Small intestine (tissue), 7 donors: ENCODE results near the gene RAD51B. TPM values are rescaled to one million over a fixed set of nuclear protein-coding genes. Genes with fewer than 3 reads are reported as not detected.
A peak's percentile ranks its signal among the peaks of the same experiment; 100 is the strongest.

Experiments used
- DNase-seq, 2 donors: peaks; one replicate each; pipeline versions ENCODE4 v3.0.0 to v3.0.0-alpha.2; 2013
- FAIRE-seq: peaks from 2 replicates; lab custom pipeline; 2012; peaks lifted over from hg19 to GRCh38; lab: Jason Lieb, UNC
- H3K27ac ChIP-seq, 3 donors: one replicate each; pipeline ENCODE4 v1.5.1; 2013; ENCODE audit warnings: low read length in 2 of 3, mild to moderate bottlenecking in 2 of 3, control low read depth in 1 of 3, inconsistent platforms in 1 of 3, low read depth in 1 of 3, moderate library complexity in 1 of 3
- H3K27me3 ChIP-seq, 3 donors: one replicate each; pipeline ENCODE4 v1.6.1; 2013; ENCODE audit warnings: low read length in 3 of 3, inconsistent platforms in 1 of 3; ENCODE audit not compliant: control insufficient read depth in 3 of 3, insufficient read depth in 3 of 3
- H3K36me3 ChIP-seq, 3 donors: one replicate each; pipeline ENCODE4 v1.6.1; 2013; ENCODE audit warnings: low read length in 3 of 3, inconsistent platforms in 1 of 3, low read depth in 1 of 3, mild to moderate bottlenecking in 1 of 3, moderate library complexity in 1 of 3; ENCODE audit not compliant: control insufficient read depth in 3 of 3, insufficient read depth in 2 of 3
- H3K4me1 ChIP-seq, 3 donors: one replicate each; pipeline ENCODE4 v1.6.1; 2013; ENCODE audit warnings: low read length in 2 of 3, inconsistent platforms in 1 of 3, low read depth in 1 of 3, mild to moderate bottlenecking in 1 of 3, moderate library complexity in 1 of 3; ENCODE audit not compliant: control insufficient read depth in 3 of 3, insufficient read depth in 2 of 3
- H3K4me3 ChIP-seq, 3 donors: one replicate each; pipeline ENCODE4 v1.5.1; 2013; ENCODE audit warnings: low read length in 3 of 3, control low read depth in 1 of 3, inconsistent platforms in 1 of 3, low read depth in 1 of 3, mild to moderate bottlenecking in 1 of 3, moderate library complexity in 1 of 3
- H3K9me3 ChIP-seq, 2 donors: one replicate each; pipeline ENCODE4 v1.6.1; 2013; ENCODE audit warnings: low read depth in 1 of 2, low read length in 1 of 2; ENCODE audit not compliant: control insufficient read depth in 2 of 2, insufficient read depth in 1 of 2
- WGBS, 3 donors: extraction: QIAGEN DNeasy Blood & Tissue Kit; methylation state at CpG; one replicate each; pipeline ENCODE4 v1.1.7; 2013; 5-methylcytosine and 5-hydroxymethylcytosine counted together
- polyA plus RNA-seq, 4 donors: library from polyadenylated mRNA; stranded (reverse) in 3 of 4; unstranded in 1 of 4; fragments of 200-250 nt in 3 of 4; fragments of 120-200 nt in 1 of 4; gene quantifications; one replicate each; pipeline versions ENCODE4 v1.2.1 to v1.2.3, GENCODE V29; 2013
- donor health status: healthy with polysubstance abuse.
- donor health status: control.
- donor health status: control.
- donor health status: Bipolar disorder and iron deficiency.
- donor health status: healthy.

The RAD51B gene
- polyA plus RNA-seq, 4 donors: 1.1 to 9.0 (median 4.1) TPM

DNA sequence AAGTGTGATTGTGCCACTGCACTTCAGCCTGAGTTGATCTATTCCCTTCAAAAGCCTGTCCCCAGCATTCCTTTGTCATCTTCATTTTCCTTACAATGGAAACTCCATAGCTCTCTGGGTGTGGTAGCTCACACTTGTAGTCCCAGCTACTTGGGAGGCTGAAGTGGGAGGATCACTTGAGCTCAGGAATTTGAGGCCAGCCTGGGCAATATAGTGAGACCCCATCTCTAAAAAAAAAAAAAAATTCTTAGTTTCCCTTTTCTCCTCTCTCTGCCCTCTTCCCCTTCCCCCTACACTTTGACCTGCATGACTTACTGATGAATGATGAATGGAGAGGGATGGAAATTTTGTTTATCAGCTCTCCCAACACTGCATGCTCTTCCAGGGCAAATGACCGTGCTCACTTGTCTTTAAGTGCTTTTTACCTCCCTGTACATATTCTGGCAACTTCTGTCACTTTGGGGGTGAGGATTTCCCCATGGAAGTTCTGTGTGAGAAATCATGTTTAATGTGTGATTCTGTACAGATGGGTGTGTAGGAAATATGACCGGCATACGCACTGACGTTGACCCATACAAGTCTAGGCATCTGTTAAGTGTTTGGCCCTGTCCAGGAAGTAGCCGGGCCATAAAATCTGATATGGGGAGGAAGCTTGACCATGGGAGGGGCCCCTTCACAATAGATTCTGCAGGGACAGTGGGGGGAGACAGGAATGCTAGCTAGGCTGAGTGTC, 907.9 kb downstream of the RAD51B start:
- Histone ChIP-seq H3K36me3 (no peaks in the 10 kb centered on the region), H3K9me3 (no peaks in the 10 kb centered on the region), H3K4me3 (no peak overlapping the region), H3K27me3 (no peaks in the 10 kb centered on the region), H3K27ac (no peak overlapping the region), H3K4me1 (peaks cover 6 to 38% (median 18%) of the 10 kb centered on the region in 3 donors)
- 68 to 73% (median 71%) methylated on average over 5 of the region's 5 CpGs for WGBS, 3 donors
- DNase-seq: no peak
- no peak for FAIRE-seq

DNA sequence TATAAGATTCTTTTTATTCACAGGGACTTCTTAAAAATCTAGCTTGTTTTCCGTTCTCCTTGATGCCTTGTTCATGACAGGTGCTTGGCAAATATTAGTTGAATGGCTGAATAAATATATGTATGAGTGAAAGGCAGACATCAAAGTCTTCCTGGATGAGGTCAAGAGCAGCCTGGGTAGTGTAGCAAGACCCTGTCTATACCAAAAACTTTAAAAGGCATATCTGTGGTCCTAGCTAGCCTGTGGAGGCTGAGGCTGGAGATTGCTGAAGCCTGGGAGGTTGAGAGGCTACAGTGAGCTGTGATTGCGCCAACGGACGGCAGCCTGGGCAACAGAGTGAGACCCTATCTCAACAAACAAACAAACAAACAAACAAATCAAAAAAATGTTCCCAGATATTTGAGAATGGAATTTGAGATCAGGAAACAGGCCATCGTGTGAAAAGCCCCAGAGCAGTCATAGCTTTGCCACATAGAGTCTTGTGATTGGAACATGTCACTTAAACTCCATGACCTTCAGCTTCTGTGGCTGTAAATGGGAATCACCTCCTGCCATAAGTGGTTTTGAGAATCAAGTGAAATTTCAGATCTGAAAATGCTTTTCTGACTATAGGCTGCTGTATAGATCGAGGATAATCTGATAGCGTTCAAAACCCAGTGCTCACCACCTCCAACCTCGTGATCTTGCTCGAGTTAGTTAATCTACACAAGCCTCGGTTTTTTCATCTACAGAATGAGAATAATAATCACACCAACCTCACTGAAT, 908.9 kb downstream of the RAD51B start:
- Histone ChIP-seq H3K36me3 (no peaks in the 10 kb centered on the region), H3K9me3 (no peaks in the 10 kb centered on the region), H3K4me1 (peaks cover 5 to 29% (median 15%) of the 10 kb centered on the region in 3 donors), H3K4me3 (no peak overlapping the region), H3K27ac (no peak overlapping the region), H3K27me3 (no peaks in the 10 kb centered on the region)
- FAIRE-seq: no peak
- WGBS, 3 donors: 65 to 78% (median 68%) methylated on average over 10 of the region's 10 CpGs
- DNase-seq: no peak

DNA sequence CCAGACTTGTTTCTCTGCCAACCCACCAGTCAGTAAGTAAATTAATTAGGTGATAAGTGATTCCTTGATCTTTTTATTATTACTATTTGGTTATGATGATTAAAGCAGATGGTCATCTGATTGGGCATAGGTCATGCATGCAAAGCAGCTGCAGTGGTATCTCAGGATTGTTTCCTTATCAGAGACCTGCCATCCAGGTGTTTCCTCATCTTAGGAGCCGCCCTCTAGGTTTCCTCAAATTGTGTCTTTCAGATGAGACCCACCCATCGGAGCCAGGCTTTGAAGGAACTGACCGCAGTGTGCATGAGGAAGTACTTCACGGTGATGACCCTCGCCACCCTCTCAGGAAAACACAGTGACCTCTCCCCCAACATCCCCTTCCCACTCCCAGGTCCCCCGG, 910.0 kb downstream of the RAD51B start:
- FAIRE-seq: no peak
- Histone ChIP-seq H3K9me3 (no peaks in the 10 kb centered on the region), H3K36me3 (no peaks in the 10 kb centered on the region), H3K4me3 (no peak overlapping the region), H3K27me3 (no peaks in the 10 kb centered on the region), H3K27ac (peak overlapping the region in 1 of 3 donors; percentile 7), H3K4me1 (peaks cover 5 to 21% (median 11%) of the 10 kb centered on the region in 3 donors)
- DNase-seq: peak in 1 of 2 donors; percentile 55
- WGBS, 3 donors: 11 to 51% (median 49%) methylated on average over 6 of the region's 6 CpGs

DNA sequence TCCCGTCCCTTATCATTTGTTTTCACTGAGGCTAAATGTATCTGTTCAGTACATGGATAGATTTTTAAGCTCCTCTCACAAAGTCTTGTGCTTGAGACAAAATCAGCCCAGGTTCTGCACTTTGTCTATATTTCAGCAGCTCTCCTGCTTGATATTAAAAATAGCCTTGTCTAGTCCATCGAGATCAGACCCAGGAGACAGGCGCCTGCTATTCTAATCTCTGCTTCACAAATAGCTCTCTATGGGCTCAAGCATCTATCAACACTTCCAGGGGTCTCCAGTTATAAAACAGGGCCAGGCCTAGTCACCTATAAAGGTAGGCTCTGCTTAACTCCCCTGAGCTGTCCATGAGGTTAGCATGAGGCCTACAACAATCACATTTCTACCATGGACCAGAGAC, 910.8 kb downstream of the RAD51B start:
- Histone ChIP-seq H3K9me3 (no peaks in the 10 kb centered on the region), H3K27me3 (no peaks in the 10 kb centered on the region), H3K4me3 (no peak overlapping the region), H3K4me1 (peaks cover 2 to 16% (median 16%) of the 10 kb centered on the region in 3 donors), H3K36me3 (no peaks in the 10 kb centered on the region), H3K27ac (no peak overlapping the region)
- FAIRE-seq (no peak), DNase-seq (no peak)
- WGBS, 3 donors: 58 to 80% (median 78%) methylated on average over 3 of the region's 3 CpGs

DNA sequence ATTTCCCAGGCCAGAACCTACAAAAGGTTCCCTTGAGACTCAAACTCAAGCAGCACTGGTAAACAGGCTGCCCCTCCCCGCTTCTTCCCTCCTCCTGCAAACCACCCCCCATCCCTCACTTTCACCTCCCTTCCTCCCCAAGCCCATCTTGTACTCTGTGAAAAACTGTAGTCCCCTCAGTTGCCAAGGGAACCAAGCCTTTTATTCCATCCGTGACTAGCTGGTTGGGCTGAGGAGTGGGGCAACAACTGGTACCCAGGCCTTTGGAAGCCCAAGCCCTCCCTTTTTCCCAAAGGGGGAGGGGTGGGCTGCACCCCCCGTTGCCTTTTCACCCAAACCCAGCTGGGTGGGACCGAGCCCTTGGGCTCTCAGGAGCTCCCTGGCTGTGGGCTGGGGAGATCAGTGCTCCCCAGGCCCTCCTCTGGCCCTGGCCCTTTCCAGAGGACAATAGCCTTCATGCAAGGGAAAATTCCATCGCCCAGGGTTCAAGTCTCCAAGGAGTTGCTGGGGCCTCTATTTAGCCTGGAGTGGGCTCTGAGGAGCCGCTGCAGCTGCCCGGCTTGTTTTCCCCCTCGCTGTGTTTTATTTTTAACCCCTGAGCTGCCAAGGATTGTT, 911.3 kb downstream of the RAD51B start:
- Histone ChIP-seq H3K27ac (no peak overlapping the region), H3K4me1 (peaks cover 2 to 17% (median 16%) of the 10 kb centered on the region in 3 donors), H3K4me3 (no peak overlapping the region), H3K27me3 (no peaks in the 10 kb centered on the region), H3K9me3 (no peaks in the 10 kb centered on the region), H3K36me3 (no peaks in the 10 kb centered on the region)
- FAIRE-seq (no peak), DNase-seq (no peak)
- 61 to 74% (median 67%) methylated on average over 8 of the region's 8 CpGs for WGBS, 3 donors

DNA sequence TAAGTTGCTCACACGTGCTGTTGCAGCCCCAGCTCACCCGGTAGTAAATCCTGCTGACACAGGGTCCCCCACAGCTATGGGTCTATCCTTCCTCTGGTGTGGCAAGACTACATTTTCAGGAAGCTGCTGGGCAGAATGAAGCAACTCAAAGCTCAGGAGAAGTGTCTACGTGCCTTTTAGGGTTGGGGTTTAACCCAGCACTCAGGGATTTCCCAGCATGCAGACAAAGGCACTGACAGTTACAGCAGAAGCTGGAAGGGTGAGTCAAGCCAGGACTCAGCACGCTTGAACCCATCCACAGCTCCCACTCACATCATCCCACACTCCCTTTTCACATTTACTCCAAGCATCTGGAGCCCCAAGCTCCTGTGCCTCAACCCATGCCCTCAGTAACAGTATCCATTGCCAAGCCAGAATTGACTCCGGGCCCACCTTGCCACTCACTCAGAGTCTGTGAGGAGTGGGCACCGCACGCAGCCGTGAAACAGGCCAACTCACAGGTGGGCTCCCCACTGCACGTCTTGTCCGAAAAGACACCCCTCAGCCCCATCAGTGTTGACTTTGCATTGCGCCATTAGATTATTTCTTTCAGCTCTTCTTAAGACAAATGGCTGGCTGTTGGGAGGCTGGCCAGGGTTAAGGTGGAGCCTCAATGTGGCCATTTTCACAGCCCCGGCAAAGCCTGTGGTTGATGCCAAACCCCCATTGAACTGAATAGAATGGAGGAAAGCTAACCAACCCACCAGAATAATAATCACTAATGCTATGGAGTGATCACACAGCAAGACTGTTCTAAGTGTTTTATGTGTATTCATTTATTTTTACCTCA, 913.7 kb downstream of the RAD51B start:
- DNase-seq: no peak
- H3K27me3 ChIP-seq: no peaks in the 10 kb centered on the region
- H3K27ac ChIP-seq: no peak overlapping the region
- FAIRE-seq: no peak
- H3K4me3 ChIP-seq: no peak overlapping the region
- no peaks in the 10 kb centered on the region for H3K9me3 ChIP-seq
- H3K4me1 ChIP-seq: peaks cover 0 to 31% (median 11%) of the 10 kb centered on the region in 3 donors
- 84 to 88% (median 88%) methylated on average over 12 of the region's 12 CpGs for WGBS, 3 donors
- H3K36me3 ChIP-seq: no peaks in the 10 kb centered on the region

DNA sequence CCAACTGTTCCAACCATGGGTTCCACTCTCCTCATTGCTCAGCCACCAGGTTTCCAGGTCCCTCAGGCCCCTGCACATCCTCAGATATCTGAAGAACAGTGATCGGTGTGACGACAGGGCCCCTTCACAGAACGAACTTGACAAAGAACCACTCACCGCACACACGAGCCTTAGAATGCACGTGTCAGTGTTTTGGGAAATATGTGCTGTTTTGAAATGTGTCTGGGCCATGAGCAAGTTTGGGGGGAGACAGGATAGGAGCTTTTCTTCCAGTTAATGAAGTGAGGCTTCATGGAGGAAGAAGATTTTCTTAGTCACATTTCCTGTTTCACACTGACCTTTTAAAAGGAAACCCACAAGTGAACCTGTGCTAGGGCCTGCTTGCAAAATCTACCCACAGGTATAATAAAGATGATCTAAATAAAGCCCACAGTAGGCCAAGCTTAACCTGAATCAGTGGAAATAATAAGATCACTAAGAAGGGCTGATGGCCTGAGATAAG, 914.7 kb downstream of the RAD51B start:
- WGBS, 3 donors: 73 to 89% (median 75%) methylated on average over 6 of the region's 6 CpGs
- peak in 1 of 2 donors; percentile 49 for DNase-seq
- Histone ChIP-seq H3K9me3 (no peaks in the 10 kb centered on the region), H3K27ac (peak overlapping the region in 2 of 3 donors; percentile 26 to 34), H3K4me3 (no peak overlapping the region), H3K4me1 (peaks cover 0 to 24% (median 5%) of the 10 kb centered on the region in 3 donors), H3K36me3 (no peaks in the 10 kb centered on the region), H3K27me3 (no peaks in the 10 kb centered on the region)
- FAIRE-seq: no peak
